SU-DHL-6 (cell line): ENCODE results near the gene ARHGEF11.
A peak's percentile ranks its signal among the peaks of the same experiment; 100 is the strongest.

Experiments used
- H2AFZ ChIP-seq: fragments of 200-600 bp; sonication (generic); 2 replicates; pipeline ENCODE4 v1.6.1; 2014; ENCODE audit warnings: low read depth, mild to moderate bottlenecking, moderate library complexity, mixed read lengths, antibody characterized with exemption, low read length; ENCODE audit not compliant: severe bottlenecking
- H3F3A ChIP-seq: fragments of 200-600 bp; shearing (Covaris generic); 2 replicates; pipeline ENCODE4 v1.6.0; 2016; ENCODE audit warnings: antibody characterized with exemption, mild to moderate bottlenecking; ENCODE audit not compliant: insufficient read depth
- H3K27ac ChIP-seq: fragments of 200-600 bp; sonication (generic); 2 replicates; pipeline ENCODE4 v1.5.1; 2016; ENCODE audit warnings: low read depth, mild to moderate bottlenecking, low read length, moderate library complexity, mixed read lengths
- H3K27me3 ChIP-seq: fragments of 200-600 bp; sonication (generic), shearing (Covaris generic); 2 replicates; pipeline ENCODE4 v1.6.0; 2014; ENCODE audit warnings: mild to moderate bottlenecking, low read length
- H3K36me3 ChIP-seq: fragments of 200-600 bp; sonication (generic); 2 replicates; pipeline ENCODE4 v1.6.1; 2014; ENCODE audit warnings: mild to moderate bottlenecking, low read length, mixed read lengths
- H3K4me2 ChIP-seq: fragments of 300-600, 200-600 bp; shearing (Covaris generic), sonication (generic); 2 replicates; pipeline ENCODE4 v1.6.0; 2014; ENCODE audit warnings: low read length, low read depth, mild to moderate bottlenecking; ENCODE audit not compliant: poor library complexity, severe bottlenecking
- H3K4me3 ChIP-seq: fragments of 200-600 bp; sonication (generic); 2 replicates; pipeline ENCODE4 v1.5.1; 2014; ENCODE audit warnings: antibody characterized with exemption, low read length, mild to moderate bottlenecking, mixed read lengths; ENCODE audit not compliant: insufficient read depth, poor library complexity, severe bottlenecking
- H3K79me2 ChIP-seq: fragments of 200-600 bp; sonication (generic); 2 replicates; pipeline ENCODE4 v1.6.1; 2014; ENCODE audit warnings: mild to moderate bottlenecking, low read length, moderate library complexity; ENCODE audit not compliant: insufficient read depth
- H3K9ac ChIP-seq: fragments of 200-600 bp; sonication (generic); 2 replicates; pipeline ENCODE4 v1.7.0; 2014; ENCODE audit warnings: mild to moderate bottlenecking, low read length
- H3K9me2 ChIP-seq: fragments of 200-600 bp; sonication (generic); replicated peaks from 2 replicates; pipeline ENCODE4 v1.6.1; 2014; ENCODE audit warnings: low read length; ENCODE audit not compliant: insufficient read depth
- H3K9me3 ChIP-seq: fragments of 200-600 bp; sonication (generic); 2 replicates; pipeline ENCODE4 v1.6.1; 2014; ENCODE audit warnings: low read length, mixed read lengths; ENCODE audit not compliant: insufficient read depth
- H4K20me1 ChIP-seq: fragments of 200-600 bp; sonication (generic); 2 replicates; pipeline ENCODE4 v1.6.1; 2014; ENCODE audit warnings: low read depth, mild to moderate bottlenecking, antibody characterized with exemption, low read length, moderate library complexity, mixed read lengths
- EZH2phosphoT487 ChIP-seq: fragments of 200-600 bp; sonication (generic), shearing (Covaris generic); conservative IDR thresholded peaks from 2 replicates; pipeline ENCODE4 v1.6.1; 2018; ENCODE audit warnings: mild to moderate bottlenecking, antibody characterized with exemption, low read length, moderate library complexity, mixed read lengths
- TF ChIP-seq, protein P1 (sequence below): fragments of 200-600 bp; sonication (generic); IDR thresholded peaks from one replicate; pipeline ENCODE4 v1.5.1; 2017; ENCODE audit warnings: antibody characterized with exemption, mild to moderate bottlenecking, low read length, moderate library complexity; ENCODE audit not compliant: insufficient read depth, poor library complexity, severe bottlenecking

ARHGEF11 gene

GRCh38 chr1:157090196-157090647 lies 44.7 kb upstream of the ARHGEF11 start:
- Histone ChIP-seq H3K27me3 (no peaks in the 10 kb centered on the region), H3K4me2 (no peak overlapping the region), H3K9ac (no peak overlapping the region), H3K9me3 (no peaks in the 10 kb centered on the region), H3K4me3 (no peak overlapping the region), H3K9me2 (no peaks in the 10 kb centered on the region), H3K36me3 (no peaks in the 10 kb centered on the region), H3K27ac (no peak overlapping the region), H3K79me2 (no peaks in the 10 kb centered on the region), H3F3A (no peaks in the 10 kb centered on the region), H4K20me1 (no peaks in the 10 kb centered on the region), H2AFZ (no peak overlapping the region)
- TF ChIP-seq, protein P1, sequence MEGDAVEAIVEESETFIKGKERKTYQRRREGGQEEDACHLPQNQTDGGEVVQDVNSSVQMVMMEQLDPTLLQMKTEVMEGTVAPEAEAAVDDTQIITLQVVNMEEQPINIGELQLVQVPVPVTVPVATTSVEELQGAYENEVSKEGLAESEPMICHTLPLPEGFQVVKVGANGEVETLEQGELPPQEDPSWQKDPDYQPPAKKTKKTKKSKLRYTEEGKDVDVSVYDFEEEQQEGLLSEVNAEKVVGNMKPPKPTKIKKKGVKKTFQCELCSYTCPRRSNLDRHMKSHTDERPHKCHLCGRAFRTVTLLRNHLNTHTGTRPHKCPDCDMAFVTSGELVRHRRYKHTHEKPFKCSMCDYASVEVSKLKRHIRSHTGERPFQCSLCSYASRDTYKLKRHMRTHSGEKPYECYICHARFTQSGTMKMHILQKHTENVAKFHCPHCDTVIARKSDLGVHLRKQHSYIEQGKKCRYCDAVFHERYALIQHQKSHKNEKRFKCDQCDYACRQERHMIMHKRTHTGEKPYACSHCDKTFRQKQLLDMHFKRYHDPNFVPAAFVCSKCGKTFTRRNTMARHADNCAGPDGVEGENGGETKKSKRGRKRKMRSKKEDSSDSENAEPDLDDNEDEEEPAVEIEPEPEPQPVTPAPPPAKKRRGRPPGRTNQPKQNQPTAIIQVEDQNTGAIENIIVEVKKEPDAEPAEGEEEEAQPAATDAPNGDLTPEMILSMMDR, result peak; percentile 95
- TF ChIP-seq EZH2phosphoT487, result no peak

DNA sequence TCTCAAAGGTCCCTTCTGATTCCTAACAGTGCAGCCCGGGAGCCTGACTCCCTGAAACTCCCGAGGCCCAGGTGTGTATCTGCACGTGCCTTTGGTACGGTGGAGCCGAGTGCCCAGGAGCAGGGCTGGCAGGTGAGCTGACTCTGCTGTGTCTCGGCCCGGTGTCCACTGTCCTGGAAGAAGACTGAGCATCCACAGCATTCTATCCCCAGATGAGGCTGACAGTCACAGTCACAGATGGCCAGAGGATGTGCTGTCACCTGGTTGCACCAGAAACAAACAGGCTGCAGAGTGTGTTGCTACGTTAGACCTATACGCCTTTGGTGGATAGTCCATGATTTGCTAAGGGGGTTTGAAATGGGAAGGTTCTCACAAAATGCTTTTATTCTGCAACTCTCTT lies 44.2 kb upstream of the ARHGEF11 start:
- no peak for TF ChIP-seq EZH2phosphoT487
- Histone ChIP-seq H3K4me2 (no peak overlapping the region), H3K79me2 (no peaks in the 10 kb centered on the region), H3K36me3 (no peaks in the 10 kb centered on the region), H2AFZ (no peak overlapping the region), H3K27me3 (no peaks in the 10 kb centered on the region), H3K9ac (no peak overlapping the region), H3K27ac (no peak overlapping the region), H3K9me2 (no peaks in the 10 kb centered on the region), H3K4me3 (no peak overlapping the region), H3K9me3 (no peaks in the 10 kb centered on the region), H4K20me1 (no peaks in the 10 kb centered on the region), H3F3A (no peaks in the 10 kb centered on the region)

DNA sequence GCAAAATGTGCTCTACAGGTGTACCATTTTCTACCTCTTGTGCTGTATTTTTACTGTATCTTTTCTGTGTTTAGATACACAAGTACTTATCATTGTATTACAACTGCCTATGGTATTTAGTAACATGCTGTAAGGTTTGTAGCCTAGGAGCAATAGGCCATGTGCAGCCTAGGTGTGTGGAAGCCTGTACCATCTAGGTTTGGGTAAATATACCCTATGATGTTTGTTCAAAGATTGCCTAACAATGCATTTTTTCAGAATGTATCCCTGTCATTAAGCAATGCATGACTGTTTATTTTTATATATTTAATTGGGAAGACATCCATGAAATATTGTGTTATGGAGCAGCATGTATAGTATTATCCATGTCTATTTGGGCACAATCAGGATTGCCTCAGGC lies 43.1 kb upstream of the ARHGEF11 start:
- H4K20me1 ChIP-seq, result no peaks in the 10 kb centered on the region
- H3K4me2 ChIP-seq, result no peak overlapping the region
- H3K9ac ChIP-seq, result no peak overlapping the region
- no peaks in the 10 kb centered on the region for H3F3A ChIP-seq
- no peak overlapping the region for H3K4me3 ChIP-seq
- no peak overlapping the region for H2AFZ ChIP-seq
- H3K36me3 ChIP-seq, result no peaks in the 10 kb centered on the region
- H3K27ac ChIP-seq, result no peak overlapping the region
- no peaks in the 10 kb centered on the region for H3K9me2 ChIP-seq
- TF ChIP-seq EZH2phosphoT487, result no peak
- TF ChIP-seq, protein P1, result no peak
- H3K79me2 ChIP-seq, result no peaks in the 10 kb centered on the region
- no peaks in the 10 kb centered on the region for H3K27me3 ChIP-seq
- H3K9me3 ChIP-seq, result no peaks in the 10 kb centered on the region

- Histone ChIP-seq H3F3A (no peaks in the 10 kb centered on the region), H3K4me3 (no peak overlapping the region), H3K4me2 (no peak overlapping the region), H3K27ac (no peak overlapping the region), H3K9ac (no peak overlapping the region), H3K27me3 (no peaks in the 10 kb centered on the region), H3K79me2 (no peaks in the 10 kb centered on the region), H3K9me2 (no peaks in the 10 kb centered on the region), H3K9me3 (no peaks in the 10 kb centered on the region), H2AFZ (no peak overlapping the region), H3K36me3 (no peaks in the 10 kb centered on the region), H4K20me1 (no peaks in the 10 kb centered on the region)
- no peak for TF ChIP-seq EZH2phosphoT487
- TF ChIP-seq, protein P1, result no peak
Observed at GRCh38 chr1:157087030-157087429, 41.5 kb upstream of the ARHGEF11 start.
